ENCODE data around the gene PRSS50.

DNA sequence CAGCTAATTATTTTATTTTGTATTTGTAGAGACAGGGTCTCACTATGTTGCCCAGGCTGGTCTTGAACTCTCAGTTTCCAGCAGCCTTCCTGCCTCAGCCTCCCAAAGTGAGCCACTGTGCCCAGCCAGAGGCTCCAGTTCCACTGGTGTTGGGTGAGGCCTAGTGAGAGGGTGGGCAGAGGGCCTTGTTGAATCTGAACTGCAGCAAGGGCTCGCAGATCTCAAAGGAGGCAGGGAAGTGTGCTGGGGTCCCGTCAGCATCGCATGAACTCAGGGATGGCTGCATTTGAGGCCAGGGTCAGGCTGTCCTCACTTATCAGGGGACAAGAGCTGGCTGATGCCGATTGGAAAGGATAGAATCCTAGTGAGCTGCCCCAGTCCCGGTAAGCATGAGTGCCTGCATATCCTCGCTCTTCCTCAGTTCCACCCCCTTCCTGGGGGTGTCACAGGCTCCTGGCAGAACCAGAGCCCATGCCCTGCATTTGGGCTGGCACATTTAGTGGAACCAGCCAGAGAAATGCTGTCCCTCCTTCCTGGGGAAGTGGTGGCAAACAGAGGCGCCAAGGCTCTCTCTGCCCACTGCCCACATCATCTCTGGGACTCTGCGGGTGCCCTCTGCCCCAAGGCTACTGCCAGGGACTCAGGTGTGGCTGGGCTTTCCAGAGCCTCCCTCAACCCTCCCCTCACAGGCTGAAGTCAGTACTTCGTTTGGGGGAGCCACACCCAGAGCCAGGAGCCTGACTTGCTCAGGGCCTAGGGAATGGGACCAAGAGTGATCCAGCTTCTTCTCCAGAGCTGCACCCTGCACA lies 48.3 kb downstream of the PRSS50 start:
- no peak for TF ChIP-seq POLR2A (IDR thresholded peaks at IDR 0.05)
- no peak for TF ChIP-seq CTCF (IDR thresholded peaks at IDR 0.05)

Measured in prostate gland (tissue), 2 donors.